LNCaP clone FGC (cell line): ENCODE results near the gene MBIP.

Source experiments
- DNase-seq: peaks from one replicate; pipeline ENCODE4 v3.0.0-alpha.2; 2011; ENCODE audit warnings: low read depth
- H3K4me3 ChIP-seq: 2 replicates; pipeline ENCODE4 v1.5.1; 2011; ENCODE audit warnings: mild to moderate bottlenecking, low read depth, low read length, control low read depth
- CTCF ChIP-seq: IDR thresholded peaks from 2 replicates; pipeline ENCODE4 v1.5.1; 2012; ENCODE audit warnings: mild to moderate bottlenecking; ENCODE audit not compliant: control insufficient read depth, insufficient read depth; ENCODE audit errors: extremely low read depth

Gene MBIP

GRCh38 chr14:36284971-36285595, 35.4 kb downstream of the MBIP start:
- no peak for TF ChIP-seq CTCF
- no peak overlapping the region for H3K4me3 ChIP-seq
- DNase-seq: no peak

- no peak for DNase-seq
- H3K4me3 ChIP-seq: no peak overlapping the region
- no peak for TF ChIP-seq CTCF
Observed at GRCh38 chr14:36281309-36281708, 39.1 kb downstream of the MBIP start.

- H3K4me3 ChIP-seq: no peak overlapping the region
- TF ChIP-seq CTCF: no peak
- DNase-seq: no peak
Observed at GRCh38 chr14:36279306-36280190, 40.9 kb downstream of the MBIP start.

- no peak for DNase-seq
- TF ChIP-seq CTCF: no peak
- no peak overlapping the region for H3K4me3 ChIP-seq
Observed at GRCh38 chr14:36275741-36276140, 44.7 kb downstream of the MBIP start.

- no peak overlapping the region for H3K4me3 ChIP-seq
- TF ChIP-seq CTCF: no peak
- DNase-seq: no peak
Observed at GRCh38 chr14:36271939-36272907, 48.2 kb downstream of the MBIP start.

- no peak for DNase-seq
- no peak for TF ChIP-seq CTCF
- H3K4me3 ChIP-seq: no peak overlapping the region
Observed at GRCh38 chr14:36271222-36271621, 49.2 kb downstream of the MBIP start.
